Stimulated activated CD8-positive, alpha-beta memory T cell treated with anti-CD3 and anti-CD28 coated beads, Interleukin-12 subunit alpha, Interleukin-12 subunit beta, amount 100 ng/mL, for 24 hours (primary cell): ENCODE data around the gene WDR45B.

Experiments used
- DNase-seq: peaks from one replicate; pipeline ENCODE4 v3.0.0-alpha.2; 2020; ENCODE audit errors: extremely low read depth

WDR45B gene

GRCh38 chr17:82677353-82677925 is 29.2 kb upstream of the WDR45B start:
- no peak for DNase-seq

DNA sequence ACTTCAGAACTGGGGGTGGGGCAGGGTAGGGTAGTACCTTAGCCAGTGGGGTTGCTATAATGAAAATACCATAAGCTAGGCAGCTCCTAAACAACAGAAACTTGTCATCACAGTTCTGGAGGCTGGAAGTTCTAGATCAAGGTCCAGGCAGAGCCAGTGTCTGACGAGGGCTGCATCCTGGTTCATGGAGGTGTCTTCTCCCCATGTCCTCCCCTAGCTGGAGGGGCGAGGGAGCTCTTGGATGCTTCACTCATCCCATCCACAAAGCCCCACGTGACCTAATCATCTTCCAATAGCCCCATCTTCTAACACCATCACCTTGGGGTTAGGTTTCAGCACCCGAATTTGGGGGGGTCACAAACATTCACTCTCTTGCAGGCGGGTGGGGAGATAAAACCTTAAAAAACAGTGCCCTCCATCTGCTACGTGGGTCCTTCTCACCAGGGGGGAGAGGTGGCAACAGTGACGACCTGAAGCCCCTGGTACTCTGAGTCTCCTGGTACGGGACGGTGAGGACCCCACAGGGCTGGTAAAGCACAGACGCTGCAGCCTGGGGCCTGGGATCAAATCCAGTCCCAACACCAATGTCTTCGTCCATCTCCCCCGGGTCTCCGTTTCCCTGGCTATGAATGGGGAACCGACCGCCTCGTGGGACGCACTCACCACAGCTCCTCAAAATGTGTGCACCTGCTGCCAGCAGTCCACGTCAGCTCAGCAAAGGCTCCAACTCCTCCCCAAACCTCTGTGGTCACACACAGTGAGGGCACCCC is 27.4 kb upstream of the WDR45B start:
- DNase-seq: no peak

DNA sequence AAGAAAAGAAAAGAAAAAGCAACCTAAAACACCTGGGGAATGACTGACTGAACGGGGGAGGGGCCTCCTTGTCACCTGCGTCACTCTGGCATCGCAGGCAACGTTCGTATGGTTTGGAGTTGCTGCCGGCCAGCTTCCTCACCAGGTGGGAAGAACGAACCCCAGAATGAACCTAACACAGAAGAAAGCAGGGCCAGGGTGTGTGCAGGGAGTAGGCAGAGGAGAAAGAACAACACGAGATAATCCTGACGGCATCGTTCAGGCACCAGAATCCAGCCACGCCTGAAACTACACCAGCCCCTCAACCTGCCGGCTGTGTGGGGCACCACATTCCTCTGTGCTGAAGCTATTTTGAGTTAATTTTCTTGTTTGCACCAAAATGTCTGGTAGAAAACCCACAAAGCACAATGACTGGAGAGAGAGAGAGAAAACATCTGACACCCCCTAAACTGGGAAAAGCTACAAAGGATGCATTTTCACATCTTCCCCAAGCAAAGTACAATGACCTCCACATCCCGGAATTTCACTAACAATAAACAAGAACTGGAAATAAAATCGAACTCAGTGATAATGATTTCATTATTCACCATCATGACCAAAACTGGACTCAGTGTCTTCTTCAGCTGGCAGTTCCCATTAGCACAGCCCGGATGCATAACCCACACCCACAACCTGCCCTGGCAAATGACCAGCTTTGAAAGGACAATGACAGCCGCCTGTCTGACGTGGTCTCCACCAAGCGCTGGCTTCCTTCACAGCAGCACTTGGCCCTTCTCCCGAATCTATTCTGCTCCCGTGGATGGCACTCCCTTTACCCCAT is 26.6 kb upstream of the WDR45B start:
- no peak for DNase-seq

GRCh38 chr17:82670661-82671450 is 22.6 kb upstream of the WDR45B start:
- no peak for DNase-seq

GRCh38 chr17:82668631-82669099 is 20.4 kb upstream of the WDR45B start:
- no peak for DNase-seq

- no peak for DNase-seq
These were observed 19.9 kb upstream of the WDR45B start for GRCh38 chr17:82668024-82668630.

DNA sequence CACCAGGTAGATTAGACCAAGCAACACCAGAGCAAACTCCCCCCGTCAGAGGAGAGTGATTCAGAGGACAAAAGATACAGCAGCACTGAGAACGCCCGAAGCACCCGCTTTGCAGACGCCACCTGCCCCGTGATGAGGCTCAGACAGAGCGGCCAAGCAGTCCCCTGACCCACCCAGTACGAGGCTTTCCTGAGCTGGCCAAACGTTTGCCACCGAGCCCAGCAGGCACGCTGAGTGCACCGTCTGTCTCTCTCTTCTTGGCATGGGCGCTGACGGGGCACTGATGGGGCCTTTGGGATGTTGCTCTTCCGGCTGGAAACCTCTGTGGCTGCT is 19.4 kb upstream of the WDR45B start:
- DNase-seq: no peak

- DNase-seq: no peak
These were observed 18.9 kb upstream of the WDR45B start for GRCh38 chr17:82666931-82667667.

DNA sequence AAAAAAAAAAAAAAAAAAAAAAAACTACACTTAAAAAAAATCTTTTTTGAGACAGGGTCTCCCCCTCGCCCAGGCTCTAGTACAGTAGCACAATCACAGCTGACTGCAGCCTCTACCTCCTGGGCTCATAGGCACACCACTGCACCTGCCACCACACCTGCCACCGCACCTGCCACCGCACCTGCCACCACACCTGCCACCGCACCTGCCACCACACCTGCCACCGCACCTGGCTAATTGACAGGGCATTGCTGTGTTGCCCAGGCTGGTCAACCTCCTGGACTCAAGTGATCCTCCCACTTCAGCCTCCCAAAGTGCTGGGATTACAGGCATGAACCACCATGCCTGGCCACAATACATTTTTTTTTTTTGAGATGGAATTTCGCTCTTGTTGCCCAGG is 17.6 kb upstream of the WDR45B start:
- DNase-seq: no peak

DNA sequence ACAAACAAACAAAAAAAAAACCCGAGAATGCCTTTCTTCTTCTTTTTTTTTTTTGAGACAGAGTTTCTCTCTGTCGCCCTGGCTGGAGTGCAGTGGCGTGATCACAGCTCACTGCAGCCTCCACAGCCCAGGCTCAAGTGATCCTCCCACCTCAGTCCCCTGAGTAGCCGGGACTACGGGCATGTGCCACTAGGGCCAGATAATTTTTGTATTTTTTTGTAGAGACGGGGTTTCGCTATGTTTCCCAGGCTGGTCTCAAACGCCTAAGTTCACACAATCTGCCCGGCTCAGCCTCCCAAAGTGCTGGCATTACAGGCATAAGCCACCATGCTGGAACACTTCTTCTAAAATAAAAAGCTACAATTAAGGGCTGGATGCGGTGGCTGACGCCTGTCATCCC is 17.0 kb upstream of the WDR45B start:
- no peak for DNase-seq

DNA sequence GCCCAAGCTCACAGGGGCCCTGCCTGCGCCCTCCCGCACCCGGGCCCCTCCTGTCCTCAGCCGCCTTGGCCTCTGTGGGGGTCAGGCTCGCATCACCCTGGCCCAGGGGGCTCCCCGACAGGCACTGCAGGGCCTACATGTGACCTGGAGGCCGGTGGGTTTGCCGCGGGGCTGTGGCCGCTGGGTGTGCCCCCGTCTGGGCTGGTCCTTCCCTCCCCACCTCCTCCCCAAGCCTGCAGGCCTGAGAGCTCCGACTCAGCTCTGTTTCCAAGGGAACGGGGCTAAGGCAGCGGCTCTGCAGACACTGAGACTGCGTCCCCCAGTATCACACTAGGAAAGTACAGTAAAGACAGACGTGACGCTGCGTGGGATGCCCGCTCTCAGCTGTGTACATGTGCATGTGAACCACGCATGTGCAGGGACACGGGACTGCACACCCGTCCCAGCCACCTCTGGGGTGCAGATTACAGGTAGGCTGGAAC is 16.5 kb upstream of the WDR45B start:
- no peak for DNase-seq

DNA sequence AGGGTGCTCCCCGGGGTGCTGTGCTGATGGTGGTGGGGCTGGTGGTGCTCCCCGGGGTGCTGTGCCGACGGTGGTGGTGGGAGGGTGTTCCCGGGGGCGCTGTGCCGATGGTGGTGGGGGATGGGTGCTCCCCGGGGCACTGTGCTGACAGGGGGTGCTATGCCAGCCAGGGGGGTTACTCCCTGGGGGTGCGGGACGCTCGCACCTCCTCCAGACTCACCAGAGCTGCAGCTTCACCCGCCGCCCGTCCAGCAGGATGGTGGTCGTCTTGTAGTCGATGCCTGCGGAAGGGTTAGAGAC is 16.0 kb upstream of the WDR45B start:
- DNase-seq: no peak

DNA sequence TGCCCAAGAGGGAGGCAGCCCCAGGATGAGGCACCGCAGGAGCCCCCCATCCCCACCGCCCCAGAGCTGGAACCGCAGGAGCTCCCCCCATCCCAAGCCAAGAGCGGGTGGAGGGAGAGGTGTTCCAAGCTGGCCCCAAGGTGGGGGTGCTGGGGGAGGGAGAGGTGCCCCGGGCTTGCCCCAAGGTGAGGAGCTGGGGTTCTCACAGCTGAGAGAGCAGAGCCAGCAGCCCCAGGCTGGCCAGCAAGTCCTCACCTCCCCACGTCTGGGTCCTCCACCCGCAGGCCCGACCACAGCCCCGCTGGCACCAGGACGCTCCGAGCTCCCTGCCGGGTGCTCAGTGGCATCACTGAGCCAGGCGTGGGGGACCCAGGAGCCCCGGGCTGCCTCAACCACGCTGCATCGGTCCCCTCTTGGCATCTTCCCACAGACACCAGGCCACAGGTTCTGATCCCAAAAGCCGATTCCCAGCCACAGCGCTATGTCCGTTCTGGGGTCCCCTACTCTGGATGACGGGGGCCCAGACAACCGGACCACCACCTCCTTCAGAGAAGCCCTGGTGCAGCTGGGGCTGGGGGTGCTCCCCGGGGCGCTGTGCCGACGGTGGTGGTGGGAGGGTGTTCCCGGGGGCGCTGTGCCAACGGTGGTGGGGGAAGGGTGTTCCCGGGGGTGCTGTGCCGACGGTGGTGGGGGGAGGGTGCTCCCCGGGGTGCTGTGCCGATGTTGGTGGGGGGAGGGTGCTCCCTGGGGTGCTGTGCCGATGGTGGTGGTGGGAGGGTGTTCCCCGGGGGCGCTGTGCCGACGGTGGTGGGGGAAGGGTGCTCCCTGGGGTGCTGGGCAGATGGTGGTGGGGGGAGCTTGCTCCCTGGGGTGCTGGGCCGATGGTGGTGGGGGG is 15.4 kb upstream of the WDR45B start:
- no peak for DNase-seq

DNA sequence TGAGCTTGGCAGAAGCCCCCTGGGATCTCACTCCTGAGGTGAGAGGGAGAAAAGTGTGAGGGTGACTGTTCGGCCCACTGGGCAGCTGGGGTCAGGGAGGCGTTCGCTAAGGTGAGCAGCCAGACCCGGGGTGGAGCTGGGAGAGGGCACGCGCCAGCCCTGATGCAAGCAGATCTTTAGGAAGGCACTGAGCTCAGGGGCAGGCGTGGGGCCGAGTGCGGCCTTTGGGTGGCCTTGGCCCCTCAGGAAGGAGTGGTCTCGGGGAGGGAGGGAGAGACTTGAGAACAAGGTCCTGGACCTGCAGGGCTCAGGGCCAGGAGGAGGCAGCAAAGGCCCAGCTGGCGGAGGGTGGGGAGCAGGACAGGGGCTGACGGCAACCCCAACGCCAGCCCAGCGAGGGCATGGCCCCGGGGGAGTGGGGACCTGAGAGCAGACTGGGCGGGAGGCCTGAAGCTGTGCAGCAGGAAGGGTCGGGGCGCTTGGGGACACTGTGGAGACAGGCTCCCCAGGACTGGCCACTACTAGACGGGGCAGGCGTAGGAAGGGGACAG is 14.5 kb upstream of the WDR45B start:
- DNase-seq: no peak

GRCh38 chr17:82661717-82662683 is 13.8 kb upstream of the WDR45B start:
- DNase-seq: no peak

DNA sequence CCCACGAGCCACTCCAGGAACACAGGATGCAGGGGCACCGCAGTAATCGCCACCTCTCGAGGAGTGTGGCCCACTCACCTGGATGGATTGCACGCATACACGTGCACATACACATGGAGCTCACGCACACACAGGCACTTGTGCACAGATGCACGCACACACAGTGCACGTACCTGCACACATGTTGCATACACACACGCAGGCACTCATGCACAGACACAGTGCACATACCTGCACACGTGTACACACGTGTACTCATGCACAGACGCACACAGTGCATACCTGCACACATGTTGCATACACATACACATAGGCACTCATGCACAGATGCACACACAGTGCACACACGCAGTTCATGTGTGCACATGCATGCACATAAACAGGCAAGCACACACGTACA is 11.6 kb upstream of the WDR45B start:
- no peak for DNase-seq

GRCh38 chr17:82658796-82659452 is 10.7 kb upstream of the WDR45B start:
- DNase-seq: no peak

DNA sequence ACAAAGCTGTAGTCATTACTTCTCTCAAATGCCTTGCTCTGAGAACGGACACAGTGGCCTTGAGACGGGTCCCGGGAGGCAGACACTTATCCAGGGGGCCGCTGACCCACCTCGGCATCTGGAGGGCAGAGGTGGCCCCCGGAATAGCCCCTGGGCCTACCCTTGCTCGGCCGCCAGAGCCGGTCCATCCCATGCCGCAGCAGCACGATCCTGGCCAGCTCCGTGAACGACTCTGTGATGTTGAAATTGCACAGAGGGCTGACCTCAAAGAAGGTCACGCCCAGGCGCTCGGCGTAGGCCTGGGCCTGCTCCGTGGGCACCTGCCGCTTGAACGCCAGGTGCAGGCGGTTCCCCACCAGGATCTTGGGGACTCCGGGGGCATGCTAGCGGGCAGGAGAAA is 10.1 kb upstream of the WDR45B start:
- DNase-seq: no peak
